Astrocyte of the cerebellum (primary cell): Measurements from ENCODE around the gene ZMYND8.
"Not testable (repeated sequence)": the region's sequence is repeated elsewhere in the genome, so short reads cannot be mapped to it uniquely, and the experiment has no call there.

Experiments
- DNase-seq: peaks from one replicate; pipeline ENCODE4 v3.0.0-alpha.2; 2011; ENCODE audit warnings: low read depth
- H3K4me3 ChIP-seq: 2 replicates; pipeline ENCODE4 v1.5.1; 2011; ENCODE audit warnings: mild to moderate bottlenecking, low read depth, low read length, moderate library complexity
- CTCF ChIP-seq: IDR thresholded peaks from 2 replicates; pipeline ENCODE4 v1.5.1; 2012; ENCODE audit warnings: low read length, low read depth, moderate library complexity, mild to moderate bottlenecking; ENCODE audit errors: missing control alignments
- in situ Hi-C: cut with HindIII; loops from 2 replicates; pipeline ENCODE4 v1.10.0; 2017; ENCODE audit warnings: low sequenced_read_pairs

The ZMYND8 gene

GRCh38 chr20:47205577-47206123 is 150.8 kb downstream of the ZMYND8 start:
- in situ Hi-C loops: no loop called here
- peak; percentile 90 for TF ChIP-seq CTCF
- H3K4me3 ChIP-seq: no peak overlapping the region
- peak; percentile 50 for DNase-seq

- DNase-seq, in situ Hi-C loops: not testable (repeated sequence)
Measured at GRCh38 chr20:47204850-47205122, 151.7 kb downstream of the ZMYND8 start.

GRCh38 chr20:47204008-47204849 is 152.3 kb downstream of the ZMYND8 start:
- in situ Hi-C loops: no loop called here
- DNase-seq: no peak
- TF ChIP-seq CTCF: no peak
- no peak overlapping the region for H3K4me3 ChIP-seq

More at GRCh38 chr20:47204850-47205122, 151.7 kb downstream of the ZMYND8 start:
- not testable (repeated sequence) for H3K4me3 ChIP-seq

GRCh38 chr20:47202733-47203667 is 153.5 kb downstream of the ZMYND8 start:
- DNase-seq: no peak
- TF ChIP-seq CTCF: no peak
- in situ Hi-C loops: no loop called here
- no peak overlapping the region for H3K4me3 ChIP-seq

- DNase-seq: no peak
- no peak for TF ChIP-seq CTCF
- no peak overlapping the region for H3K4me3 ChIP-seq
- in situ Hi-C loops: no loop called here
Measured at GRCh38 chr20:47201074-47201730, 155.3 kb downstream of the ZMYND8 start.

GRCh38 chr20:47198996-47199552 is 157.4 kb downstream of the ZMYND8 start:
- in situ Hi-C loops: no loop called here
- no peak for TF ChIP-seq CTCF
- DNase-seq: no peak
- no peak overlapping the region for H3K4me3 ChIP-seq
